HL-60/S4 (cell line): Measurements from ENCODE around the gene NTSR1.

Experiments used
- in situ Hi-C: fragments of 300-500 bp; cut with MboI; formaldehyde crosslinking; loops from 2 replicates; pipeline ENCODE4 v1.14.3; 2022; ENCODE audit warnings: low sequenced_read_pairs

NTSR1 gene

GRCh38 chr20:62768234-62768546 is 59.6 kb downstream of the NTSR1 start:
- in situ Hi-C loops = no loop called here

GRCh38 chr20:62768551-62769287 is 60.1 kb downstream of the NTSR1 start:
- in situ Hi-C loops = no loop called here

GRCh38 chr20:62769346-62770071 is 60.9 kb downstream of the NTSR1 start:
- in situ Hi-C loops = no loop called here

- in situ Hi-C loops = no loop called here
These were observed 61.7 kb downstream of the NTSR1 start for GRCh38 chr20:62770111-62770910.

- in situ Hi-C loops = no loop called here
These were observed 62.3 kb downstream of the NTSR1 start for GRCh38 chr20:62770916-62771315.

- in situ Hi-C loops = no loop called here
These were observed 62.9 kb downstream of the NTSR1 start for GRCh38 chr20:62771396-62772102.

- in situ Hi-C loops = no loop called here
These were observed 63.5 kb downstream of the NTSR1 start for GRCh38 chr20:62772103-62772611.

- in situ Hi-C loops = no loop called here
These were observed 64.0 kb downstream of the NTSR1 start for GRCh38 chr20:62772619-62772989.

- in situ Hi-C loops = no loop called here
These were observed 64.6 kb downstream of the NTSR1 start for GRCh38 chr20:62772990-62773844.

- in situ Hi-C loops = no loop called here
These were observed 65.4 kb downstream of the NTSR1 start for GRCh38 chr20:62773845-62774714.

GRCh38 chr20:62774762-62775161 is 66.1 kb downstream of the NTSR1 start:
- in situ Hi-C loops = loop anchor here (25.0 kb wide), 2 partner anchors 287 to 362 kb away; partner anchors contain the start of genes CABLES2 and GATA5

- in situ Hi-C loops = loop anchor here (25.0 kb wide), 2 partner anchors 288 to 363 kb away; partner anchors contain the start of genes CABLES2 and GATA5
These were observed 66.6 kb downstream of the NTSR1 start for GRCh38 chr20:62775206-62775605.

GRCh38 chr20:62776035-62776691 is 67.5 kb downstream of the NTSR1 start:
- in situ Hi-C loops = loop anchor here (25.0 kb wide), 2 partner anchors 289 to 364 kb away; partner anchors contain the start of genes CABLES2 and GATA5

- in situ Hi-C loops = loop anchor here (25.0 kb wide), 2 partner anchors 290 to 365 kb away; partner anchors contain the start of genes CABLES2 and GATA5
These were observed 68.3 kb downstream of the NTSR1 start for GRCh38 chr20:62776692-62777527.

GRCh38 chr20:62777528-62777830 is 68.8 kb downstream of the NTSR1 start:
- in situ Hi-C loops = loop anchor here (25.0 kb wide), 2 partner anchors 290 to 365 kb away; partner anchors contain the start of genes CABLES2 and GATA5

- in situ Hi-C loops = loop anchor here (25.0 kb wide), 2 partner anchors 291 to 366 kb away; partner anchors contain the start of genes CABLES2 and GATA5
These were observed 69.4 kb downstream of the NTSR1 start for GRCh38 chr20:62778058-62778457.
